Fibroblast of villous mesenchyme (primary cell): ENCODE measurements around the gene POU2AF1. TPM values are rescaled to one million over a fixed set of nuclear protein-coding genes. Genes with fewer than 3 reads are reported as not detected.

Source experiments
- DNase-seq: peaks from one replicate; pipeline ENCODE4 v3.0.0-alpha.2; 2010; ENCODE audit warnings: low read depth
- H3K4me3 ChIP-seq: 2 replicates; pipeline ENCODE4 v1.5.1; 2011; ENCODE audit warnings: low read depth, mild to moderate bottlenecking, low read length
- CTCF ChIP-seq: IDR thresholded peaks from 2 replicates; pipeline ENCODE4 v1.5.1; 2012; ENCODE audit warnings: low read depth, mild to moderate bottlenecking, low read length; ENCODE audit not compliant: insufficient read depth
- total RNA-seq: library from RNA; depleted of rRNA; stranded (reverse); fragments of >200 nt; gene quantifications from 2 replicates; pipeline ENCODE4 v1.2.3, GENCODE V29; 2012

POU2AF1 gene
- total RNA-seq, 1 donor, result not detected

GRCh38 chr11:111336582-111337256, 42.4 kb downstream of the POU2AF1 start:
- no peak overlapping the region for H3K4me3 ChIP-seq
- no peak for TF ChIP-seq CTCF
- DNase-seq, result peak; percentile 71

- no peak overlapping the region for H3K4me3 ChIP-seq
- no peak for TF ChIP-seq CTCF
- DNase-seq, result no peak
Measured at GRCh38 chr11:111336062-111336461, 43.0 kb downstream of the POU2AF1 start.

- no peak overlapping the region for H3K4me3 ChIP-seq
- TF ChIP-seq CTCF, result no peak
- peak; percentile 65 for DNase-seq
Measured at GRCh38 chr11:111335549-111335948, 43.5 kb downstream of the POU2AF1 start.

GRCh38 chr11:111334532-111335502, 44.3 kb downstream of the POU2AF1 start:
- no peak for TF ChIP-seq CTCF
- H3K4me3 ChIP-seq, result no peak overlapping the region
- DNase-seq, result no peak

GRCh38 chr11:111331711-111332479, 47.2 kb downstream of the POU2AF1 start:
- TF ChIP-seq CTCF, result no peak
- H3K4me3 ChIP-seq, result no peak overlapping the region
- no peak for DNase-seq

- no peak for DNase-seq
- H3K4me3 ChIP-seq, result no peak overlapping the region
- TF ChIP-seq CTCF, result no peak
Measured at GRCh38 chr11:111330234-111330893, 48.7 kb downstream of the POU2AF1 start.
